Right lobe of liver (tissue), 4 donors: ENCODE measurements around the gene NT5C3B.
"Not testable (repeated sequence)": the region's sequence is repeated elsewhere in the genome, so short reads cannot be mapped to it uniquely, and the experiment has no call there.

Source experiments
- CTCF ChIP-seq, 4 donors: fragments of 200-600 bp in 3 of 4; fragments of 450-650 bp in 1 of 4; IDR thresholded peaks; one replicate each; pipeline versions ENCODE4 v1.5.1 to v1.8.0; 2016 to 2022; ENCODE audit warnings: antibody characterized with exemption in 4 of 4, mild to moderate bottlenecking in 2 of 4
- POLR2A ChIP-seq: fragments of 450-650 bp; IDR thresholded peaks from one replicate; pipeline ENCODE4 v1.6.1; 2017; ENCODE audit warnings: antibody characterized with exemption, mild to moderate bottlenecking
- donor health status: DM: no; HTN: no; CAD: no.
- donor health status: DM: no; HTN: no; CAD: no.
- donor health status: DM: no; HTN: yes; CAD: no.

DNA sequence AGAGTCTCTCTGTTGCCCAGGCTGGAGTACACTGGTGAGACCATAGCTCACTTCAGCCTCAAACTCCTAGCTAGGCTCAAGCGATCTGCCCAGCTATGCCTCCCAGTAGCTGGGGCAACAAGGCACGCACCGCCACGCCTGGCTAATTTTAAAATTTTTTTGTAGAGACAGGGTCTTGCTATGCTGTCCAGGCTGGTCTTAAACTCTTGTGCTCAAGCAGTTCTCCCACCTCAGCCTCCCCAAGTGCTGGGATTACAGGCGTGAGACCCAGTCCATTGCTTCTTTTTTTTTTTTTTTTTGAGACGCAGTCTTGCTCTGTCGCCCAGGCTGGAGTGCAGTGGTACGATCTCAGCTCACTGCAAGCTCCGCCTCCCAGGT, 38.2 kb upstream of the NT5C3B start:
- TF ChIP-seq CTCF (IDR thresholded peaks at IDR 0.05); POLR2A: not testable (repeated sequence)
